Lower leg skin (tissue), 4 donors: ENCODE measurements around the gene DCAF11. TPM values are rescaled to one million over a fixed set of nuclear protein-coding genes. Genes with fewer than 3 reads are reported as not detected.

Source experiments
- DNase-seq, 2 donors: peaks; one replicate each; pipeline ENCODE4 v3.0.0-alpha.2; 2019; ENCODE audit warnings: low spot score in 2 of 2
- H3K4me3 ChIP-seq: fragments of 200-600 bp; sonication (generic); 2 replicates; pipeline ENCODE4 v1.5.1; 2017; ENCODE audit warnings: mild to moderate bottlenecking, low read depth; ENCODE audit not compliant: poor library complexity, severe bottlenecking
- POLR2A ChIP-seq, 2 donors: fragments of 450-650 bp; IDR thresholded peaks; one replicate each; pipeline ENCODE4 v1.6.1; 2016 to 2017; ENCODE audit warnings: antibody characterized with exemption in 2 of 2, mild to moderate bottlenecking in 1 of 2, moderate library complexity in 1 of 2
- WGBS, 2 donors: methylation state at CpG; one replicate each; pipeline ENCODE4 v1.1.5; 2018; 5-methylcytosine and 5-hydroxymethylcytosine counted together
- intact Hi-C: fragments of 100-400 bp; cut with DNase I; formaldehyde crosslinking; loops from one replicate; pipeline ENCODE4 v1.15.0; 2023; ENCODE audit warnings: low total_unique reads
- total RNA-seq, 4 donors: library from RNA; depleted of rRNA; stranded (reverse); fragments of >200 nt; gene quantifications; one replicate each; pipeline ENCODE4 v1.1.0, GENCODE V29; 2016
- TF ChIP-seq, protein P1 (sequence below), 3 donors: fragments of 450-650 bp; IDR thresholded peaks; one replicate each; pipeline ENCODE4 v1.5.1; 2016; ENCODE audit warnings: antibody characterized with exemption in 3 of 3, mild to moderate bottlenecking in 3 of 3, moderate library complexity in 2 of 3

The DCAF11 gene
- total RNA-seq, 4 donors from 2014 or later = 53.3 to 134 (median 64.3) TPM

DNA sequence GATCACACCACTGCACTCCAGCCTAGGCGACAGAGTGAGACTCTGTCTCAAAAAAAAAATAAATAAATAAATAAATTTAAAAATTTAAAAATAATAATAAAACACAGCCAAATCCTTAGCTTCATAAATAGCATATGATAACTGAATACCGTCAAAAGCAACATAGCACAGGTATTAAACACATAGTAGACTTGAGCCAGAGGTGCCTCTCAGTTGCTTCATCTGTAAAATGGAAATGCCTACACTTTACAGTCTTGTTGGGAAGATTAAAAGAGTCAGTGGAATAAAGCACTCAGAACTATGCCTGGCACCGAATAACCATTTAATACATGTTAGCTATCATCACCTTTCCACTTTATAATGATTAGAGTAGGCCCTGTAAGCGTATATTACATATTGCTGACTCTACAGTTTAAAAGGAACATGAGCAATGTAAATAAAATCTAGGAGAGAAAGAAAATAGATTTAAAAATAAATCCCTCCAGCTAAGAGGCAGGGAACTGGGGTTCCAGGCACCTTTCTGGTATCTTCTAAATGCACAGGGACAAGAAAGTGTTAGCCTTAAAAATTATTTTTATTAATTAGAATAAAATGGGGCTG, 7.8 kb upstream of the DCAF11 start:
- no peak for DNase-seq
- WGBS, 2 donors = 85 to 87% methylated on average over 4 of the region's 4 CpGs
- intact Hi-C loops = loop anchor here (5.0 kb wide), 1 partner anchor 49 kb away; no protein-coding TSS in a partner anchor
- TF ChIP-seq, protein P1, sequence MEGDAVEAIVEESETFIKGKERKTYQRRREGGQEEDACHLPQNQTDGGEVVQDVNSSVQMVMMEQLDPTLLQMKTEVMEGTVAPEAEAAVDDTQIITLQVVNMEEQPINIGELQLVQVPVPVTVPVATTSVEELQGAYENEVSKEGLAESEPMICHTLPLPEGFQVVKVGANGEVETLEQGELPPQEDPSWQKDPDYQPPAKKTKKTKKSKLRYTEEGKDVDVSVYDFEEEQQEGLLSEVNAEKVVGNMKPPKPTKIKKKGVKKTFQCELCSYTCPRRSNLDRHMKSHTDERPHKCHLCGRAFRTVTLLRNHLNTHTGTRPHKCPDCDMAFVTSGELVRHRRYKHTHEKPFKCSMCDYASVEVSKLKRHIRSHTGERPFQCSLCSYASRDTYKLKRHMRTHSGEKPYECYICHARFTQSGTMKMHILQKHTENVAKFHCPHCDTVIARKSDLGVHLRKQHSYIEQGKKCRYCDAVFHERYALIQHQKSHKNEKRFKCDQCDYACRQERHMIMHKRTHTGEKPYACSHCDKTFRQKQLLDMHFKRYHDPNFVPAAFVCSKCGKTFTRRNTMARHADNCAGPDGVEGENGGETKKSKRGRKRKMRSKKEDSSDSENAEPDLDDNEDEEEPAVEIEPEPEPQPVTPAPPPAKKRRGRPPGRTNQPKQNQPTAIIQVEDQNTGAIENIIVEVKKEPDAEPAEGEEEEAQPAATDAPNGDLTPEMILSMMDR (IDR thresholded peaks at IDR 0.05) = no peak
- no peak for TF ChIP-seq POLR2A (IDR thresholded peaks at IDR 0.05)
- no peak overlapping the region for H3K4me3 ChIP-seq

DNA sequence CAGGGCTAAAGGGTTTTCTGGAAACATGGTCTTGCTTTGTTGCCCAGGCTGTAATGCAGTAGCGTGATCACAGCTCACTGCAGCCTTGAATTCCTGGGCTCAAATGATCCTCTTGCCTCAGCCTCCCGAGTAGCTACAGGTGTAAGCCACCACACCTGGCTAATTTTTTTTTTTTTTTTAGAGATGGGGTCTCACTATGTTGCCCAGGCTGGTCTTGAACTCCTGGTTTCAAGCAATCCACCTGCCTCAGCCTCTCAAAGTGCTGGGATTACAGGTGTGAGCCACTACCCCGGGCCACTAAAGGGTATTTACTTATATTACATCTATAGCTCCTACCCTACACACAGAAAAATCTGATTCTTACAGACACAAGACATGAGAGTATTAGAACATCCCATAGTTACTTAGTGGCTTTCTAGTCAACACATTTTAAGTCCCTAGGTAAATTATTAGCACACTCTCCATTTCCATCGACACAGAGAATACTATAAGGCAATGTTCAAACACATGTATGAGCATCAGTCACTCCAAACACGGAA, 6.2 kb upstream of the DCAF11 start:
- DNase-seq = no peak
- intact Hi-C loops = loop anchor here (5.0 kb wide), 1 partner anchor 51 kb away; no protein-coding TSS in a partner anchor
- 49 to 50% methylated on average over 5 of the region's 5 CpGs for WGBS, 2 donors

DNA sequence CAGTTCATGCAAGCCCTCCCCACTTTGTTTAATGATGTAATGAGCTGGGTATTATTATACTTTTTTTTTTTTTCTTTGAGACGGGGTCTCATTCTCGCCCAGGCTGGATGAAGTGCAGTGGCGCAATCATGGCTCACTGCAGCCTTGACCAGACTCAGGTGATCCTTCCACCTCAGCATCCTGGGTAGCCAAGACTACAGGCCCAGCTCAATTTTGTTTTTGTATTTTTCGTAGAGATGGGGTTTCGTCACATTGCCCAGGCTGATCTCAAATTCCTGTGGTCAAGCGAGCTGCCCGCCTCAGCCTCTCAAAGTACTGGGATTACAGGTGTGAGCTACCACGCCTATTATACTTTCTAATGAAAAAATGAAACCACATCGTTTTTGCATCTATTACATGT, 4.5 kb upstream of the DCAF11 start:
- TF ChIP-seq, protein P1 (IDR thresholded peaks at IDR 0.05) = no peak
- TF ChIP-seq POLR2A (IDR thresholded peaks at IDR 0.05) = no peak
- DNase-seq = no peak
- 81% methylated on average over 9 of the region's 9 CpGs for WGBS, 2 donors
- no peak overlapping the region for H3K4me3 ChIP-seq
- intact Hi-C loops = no loop called here

More for the DNA sequence above, 6.2 kb upstream of the DCAF11 start:
- H3K4me3 ChIP-seq = no peak overlapping the region
- no peak for TF ChIP-seq POLR2A (IDR thresholded peaks at IDR 0.05)
- TF ChIP-seq, protein P1 (IDR thresholded peaks at IDR 0.05) = no peak

DNA sequence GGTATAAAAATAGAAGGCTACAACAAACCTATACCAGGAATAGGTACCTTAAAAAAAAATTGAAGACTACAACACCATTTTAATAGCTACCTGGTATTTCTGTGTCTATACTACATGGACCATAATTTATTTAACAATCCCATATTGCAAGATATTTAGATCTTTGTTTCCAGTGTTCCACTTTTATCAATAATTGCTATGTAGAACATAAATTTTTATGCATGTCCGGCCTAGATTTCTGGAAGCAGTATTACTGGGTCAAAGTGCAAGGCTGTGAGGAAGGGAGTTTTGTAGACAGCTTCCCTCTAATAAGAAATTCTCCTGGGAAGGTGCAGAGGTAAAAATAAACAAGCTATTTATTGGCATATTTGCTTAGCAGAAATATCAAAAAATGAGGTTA, 4.1 kb upstream of the DCAF11 start:
- no peak overlapping the region for H3K4me3 ChIP-seq
- TF ChIP-seq, protein P1 (IDR thresholded peaks at IDR 0.05) = no peak
- no peak for TF ChIP-seq POLR2A (IDR thresholded peaks at IDR 0.05)
- WGBS, 2 donors = 35 to 84% methylated on average over 1 of the region's 1 CpG
- intact Hi-C loops = no loop called here
- DNase-seq = no peak

DNA sequence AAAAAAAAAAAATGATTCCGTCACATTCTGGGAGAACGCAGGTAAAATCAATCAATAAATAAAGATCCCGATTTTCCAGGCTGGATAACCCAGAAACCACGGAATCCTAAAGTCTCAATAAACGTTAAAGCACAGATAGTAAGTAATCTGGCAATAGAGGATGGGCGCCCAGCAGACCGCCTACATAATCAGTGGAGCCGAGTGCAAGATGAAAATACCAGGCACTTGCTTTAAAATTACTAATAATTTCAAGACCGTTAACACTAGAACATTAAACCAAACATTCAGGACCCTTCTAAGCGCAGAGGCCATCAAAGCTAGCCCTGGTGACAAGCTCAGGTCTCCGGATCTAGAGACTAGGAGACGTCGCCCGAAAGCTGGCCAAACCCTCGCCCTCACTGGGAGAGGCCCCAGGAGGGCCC, 1.2 kb upstream of the DCAF11 start:
- intact Hi-C loops = loop anchor here (2.0 kb wide), 1 partner anchor 27 kb away; the partner anchor contains the start of gene EMC9
- DNase-seq = no peak
- 17 to 21% methylated on average over 15 of the region's 15 CpGs for WGBS, 2 donors
- TF ChIP-seq, protein P1 (IDR thresholded peaks at IDR 0.05) = no peak
- TF ChIP-seq POLR2A (IDR thresholded peaks at IDR 0.05) = no peak
- H3K4me3 ChIP-seq = peak overlapping the region; percentile 66
